Activated T-helper 1 cell treated with anti-CD3 and anti-CD28 coated beads, Interleukin-2, amount 50 U/mL, for 16 hours (primary cell): ENCODE data around the gene RHD.
"Not testable (repeated sequence)": the region's sequence is repeated elsewhere in the genome, so short reads cannot be mapped to it uniquely, and the experiment has no call there.

ENCODE experiments used
- DNase-seq, 2 donors: peaks; one replicate each; pipeline ENCODE4 v3.0.0-alpha.2; 2020; ENCODE audit warnings: low read depth in 1 of 2, low spot score in 1 of 2

The RHD gene

DNA sequence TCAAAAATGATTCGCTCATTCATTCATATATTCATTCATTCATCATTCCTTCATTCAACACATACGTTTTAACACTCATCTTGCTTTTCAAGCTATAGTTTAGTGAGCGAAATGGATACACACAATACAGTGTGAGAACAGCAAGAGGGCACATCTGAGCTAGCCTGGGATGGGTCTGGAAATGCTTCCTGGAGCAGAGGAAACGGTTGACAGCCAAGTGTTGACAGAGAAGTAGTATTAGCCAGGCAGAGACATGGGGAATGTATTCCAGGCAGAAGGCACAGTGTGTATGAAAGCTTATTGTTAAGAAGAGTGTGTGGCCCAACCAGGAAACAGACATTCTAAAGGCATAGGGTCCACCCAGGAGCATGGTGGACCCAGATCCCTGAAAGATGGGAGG, 32.6 kb downstream of the RHD start:
- DNase-seq, result not testable (repeated sequence)

GRCh38 chr1:25308168-25308567, 35.9 kb downstream of the RHD start:
- not testable (repeated sequence) for DNase-seq

- not testable (repeated sequence) for DNase-seq
These were observed 36.8 kb downstream of the RHD start for GRCh38 chr1:25309085-25309484.

- DNase-seq, result not testable (repeated sequence)
These were observed 37.2 kb downstream of the RHD start for GRCh38 chr1:25309486-25309885.

- not testable (repeated sequence) for DNase-seq
These were observed 40.6 kb downstream of the RHD start for GRCh38 chr1:25312806-25313470.

- not testable (repeated sequence) for DNase-seq
These were observed 48.1 kb downstream of the RHD start for GRCh38 chr1:25320314-25320938.

GRCh38 chr1:25322127-25322526, 49.8 kb downstream of the RHD start:
- not testable (repeated sequence) for DNase-seq

DNA sequence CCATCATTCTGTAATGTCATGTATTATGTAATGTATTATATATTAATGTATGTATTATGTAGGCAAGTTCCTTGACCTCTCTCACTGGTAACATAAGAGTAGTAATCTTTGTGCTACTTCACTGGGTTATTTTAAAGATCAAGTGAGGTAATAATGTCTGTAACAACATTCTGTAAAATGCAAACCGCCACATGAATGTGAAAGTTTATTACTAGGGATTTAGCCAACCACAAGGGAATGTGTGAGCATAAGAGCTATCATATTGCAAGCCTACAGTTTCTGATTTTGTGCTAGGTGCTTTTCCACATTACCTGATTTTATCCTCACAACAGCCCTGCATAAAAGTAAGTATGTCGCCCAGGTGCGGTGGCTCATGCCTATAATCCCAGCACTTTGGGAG, 52.1 kb downstream of the RHD start:
- not testable (repeated sequence) for DNase-seq

DNA sequence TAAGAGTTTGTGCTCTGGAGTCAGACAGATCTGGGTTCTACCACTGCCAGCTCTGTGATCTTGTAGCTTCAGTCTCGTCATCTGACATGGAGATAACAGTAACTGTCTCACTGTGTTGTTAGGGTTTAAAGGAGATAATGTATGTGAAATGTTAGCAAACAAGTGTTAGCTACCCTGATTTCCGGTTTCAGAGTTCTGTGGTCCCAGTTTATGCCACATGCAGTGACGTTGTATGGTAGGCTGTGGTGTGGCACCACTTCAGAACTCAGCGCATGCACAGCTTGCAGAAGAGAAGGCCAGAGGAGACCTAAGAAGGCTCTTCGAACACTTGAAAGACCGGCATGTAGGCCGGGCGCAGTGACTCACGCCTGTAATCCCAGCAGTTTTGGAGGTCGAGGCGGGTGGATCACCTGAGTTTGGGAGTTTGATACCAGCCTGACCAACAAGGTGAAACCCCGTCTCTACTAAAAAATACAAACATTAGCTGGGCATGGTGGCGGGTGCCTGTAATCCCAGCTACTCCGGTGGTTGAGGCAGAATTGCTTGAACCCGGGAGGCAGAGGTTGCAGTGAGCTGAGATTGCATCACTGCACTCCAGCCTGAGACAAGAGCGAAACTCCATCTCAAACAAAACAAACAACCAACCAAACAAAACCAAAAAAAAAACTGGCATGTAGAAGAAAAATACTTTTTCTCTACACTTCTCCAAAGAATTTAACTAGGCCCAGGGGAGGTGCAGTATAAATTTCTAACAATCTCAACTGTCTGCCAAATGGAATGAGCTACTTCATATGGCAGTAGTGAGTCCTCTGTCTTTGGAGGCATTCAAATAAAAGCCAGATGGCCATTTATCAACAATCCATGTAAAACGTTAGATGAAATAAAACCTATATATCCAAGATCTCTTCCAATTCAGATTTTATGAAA, 55.8 kb downstream of the RHD start:
- DNase-seq, result not testable (repeated sequence)

GRCh38 chr1:25328791-25329185, 56.5 kb downstream of the RHD start:
- not testable (repeated sequence) for DNase-seq

- not testable (repeated sequence) for DNase-seq
These were observed 57.0 kb downstream of the RHD start for GRCh38 chr1:25329336-25329735.

DNA sequence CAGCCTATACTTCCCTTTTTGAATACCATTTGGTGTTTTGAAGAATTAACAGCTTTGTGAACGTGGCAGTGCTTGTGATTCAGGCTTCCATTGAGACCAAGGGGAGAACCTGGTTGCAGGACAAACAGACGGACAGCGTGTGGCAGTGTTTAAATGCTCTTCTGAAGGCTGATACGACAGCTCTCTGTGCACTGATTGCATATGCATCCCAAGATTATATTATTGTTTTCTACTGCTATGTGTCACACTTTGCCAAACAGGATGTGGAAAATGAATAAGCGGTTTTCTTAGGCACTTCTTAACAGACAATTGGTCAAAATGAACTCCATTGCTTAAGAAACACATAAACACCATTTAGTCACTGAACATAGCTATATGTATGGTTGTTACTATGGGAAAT, 57.6 kb downstream of the RHD start:
- not testable (repeated sequence) for DNase-seq

GRCh38 chr1:25336922-25337354, 64.6 kb downstream of the RHD start:
- DNase-seq, result peak in 1 of 2 donors; percentile 19

DNA sequence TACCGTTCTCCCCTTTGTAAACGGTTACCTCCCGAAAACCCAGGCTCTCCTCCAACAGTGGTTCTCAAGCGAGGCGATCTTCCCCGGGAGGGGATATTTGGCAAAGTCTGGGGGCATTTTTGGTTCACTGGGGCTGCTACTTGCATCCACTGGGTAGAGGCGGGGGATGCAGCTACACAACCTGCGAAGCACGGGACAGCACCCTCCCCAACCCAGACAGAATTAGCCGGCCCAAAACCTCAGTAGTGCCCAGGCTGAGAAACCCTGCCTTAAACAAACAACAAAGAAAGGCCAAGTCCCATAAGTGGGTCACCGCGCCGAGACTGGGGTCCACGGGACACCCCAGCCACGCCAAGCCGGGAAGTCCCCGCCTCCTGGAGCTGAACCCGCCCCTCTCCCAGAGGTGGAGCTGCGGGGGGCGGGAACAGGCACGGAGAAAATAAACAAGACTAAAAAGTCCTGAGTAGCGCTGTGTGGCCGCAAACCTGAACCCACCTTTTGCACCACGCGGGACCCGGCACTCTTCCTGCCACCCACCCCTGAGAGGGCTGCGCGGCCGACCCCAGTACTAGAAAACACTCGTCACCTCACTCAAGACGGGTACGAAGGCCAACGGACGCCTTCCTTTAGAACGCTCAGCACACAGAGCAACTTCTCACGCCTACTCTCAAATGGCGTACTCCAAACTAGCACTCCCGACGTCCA, 65.3 kb downstream of the RHD start:
- DNase-seq, result not testable (repeated sequence)

DNA sequence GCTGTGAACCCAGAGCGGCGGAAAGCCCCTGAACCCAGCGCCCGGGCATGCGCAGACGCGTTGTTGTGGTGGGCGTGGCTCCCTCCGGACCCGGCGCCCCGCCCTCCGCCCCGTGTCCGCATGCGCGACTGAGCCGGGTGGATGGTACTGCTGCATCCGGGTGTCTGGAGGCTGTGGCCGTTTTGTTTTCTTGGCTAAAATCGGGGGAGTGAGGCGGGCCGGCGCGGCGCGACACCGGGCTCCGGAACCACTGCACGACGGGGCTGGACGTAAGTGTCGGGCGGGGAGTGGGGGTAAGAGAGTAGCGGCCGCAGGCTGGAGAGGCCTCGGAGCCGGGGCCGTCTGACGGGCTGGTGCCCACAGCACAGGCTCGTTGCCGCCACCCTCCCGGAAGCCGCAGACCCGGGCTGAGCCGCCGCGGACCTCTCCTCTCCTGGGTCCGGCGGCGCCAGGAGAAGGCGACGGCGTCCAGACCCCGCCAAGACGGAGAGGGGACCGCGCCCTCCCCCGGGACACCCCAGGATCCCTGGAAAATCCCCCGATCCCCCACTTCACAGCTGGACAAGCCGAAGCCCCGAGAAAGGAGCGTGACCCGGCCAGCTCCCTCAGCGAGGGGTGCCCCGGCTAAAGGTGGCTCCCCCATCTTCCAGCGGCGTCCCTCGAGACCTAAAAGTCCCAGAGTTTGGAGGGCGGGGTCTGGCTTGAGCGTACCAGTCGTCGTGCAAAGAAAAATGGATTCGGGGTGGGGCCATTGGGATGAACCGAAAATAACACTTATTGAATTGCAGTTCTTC, 66.1 kb downstream of the RHD start, which contains the start of gene TMEM50A:
TSS of gene TMEM50A (plus strand) at position 147 of the 794 bp plus-strand sequence. CDS start 2,153 bp downstream, outside the sequence.
- peak; percentile 79 to 83 for DNase-seq

DNA sequence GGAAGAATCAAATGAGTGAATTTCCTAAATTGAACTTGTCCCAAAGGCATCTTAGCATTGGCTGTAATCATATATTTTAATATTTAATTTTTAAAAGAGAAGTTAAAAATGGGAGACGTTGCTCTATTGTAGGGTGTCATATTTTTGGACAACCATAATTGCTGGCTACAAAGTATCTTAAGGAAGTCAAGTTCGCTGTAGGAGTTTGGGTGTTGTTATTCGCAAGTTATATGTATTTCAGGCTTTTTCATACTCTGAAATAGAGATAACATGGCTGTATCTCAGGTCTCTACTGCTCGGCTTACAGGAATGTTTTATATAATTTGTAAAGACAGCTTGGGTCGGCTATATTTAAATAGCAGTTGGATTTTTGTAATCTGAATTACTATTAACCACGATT, 66.7 kb downstream of the RHD start:
- DNase-seq, result no peak

- DNase-seq, result no peak
These were observed 69.4 kb downstream of the RHD start for GRCh38 chr1:25341746-25342145.

- no peak for DNase-seq
These were observed 70.5 kb downstream of the RHD start for GRCh38 chr1:25342846-25343245.

DNA sequence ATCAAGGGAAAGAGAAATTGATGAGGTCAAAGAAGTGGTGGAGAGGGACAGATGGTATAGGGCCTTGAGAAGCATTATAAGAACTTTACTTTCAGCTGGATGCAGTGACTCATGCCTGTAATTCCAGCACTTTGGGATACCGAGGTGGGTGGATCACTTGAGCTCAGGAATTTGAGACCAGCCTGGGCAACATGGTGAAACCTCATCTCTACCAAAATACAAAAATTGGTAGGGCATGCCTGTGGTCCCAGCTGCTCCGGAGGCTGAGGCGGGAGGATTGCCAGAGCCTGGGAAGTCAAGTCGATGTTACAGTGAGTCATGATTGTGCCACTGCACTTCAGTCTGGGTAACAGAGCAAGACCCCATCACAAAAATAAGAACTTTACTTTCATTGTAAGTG, 71.6 kb downstream of the RHD start:
- no peak for DNase-seq

- no peak for DNase-seq
These were observed 75.2 kb downstream of the RHD start for GRCh38 chr1:25347556-25347955.
